Adrenal gland (tissue), 12 donors: ENCODE results near the gene CNPPD1. TPM values are rescaled to one million over a fixed set of nuclear protein-coding genes. Genes with fewer than 3 reads are reported as not detected.

Experiments used
- DNase-seq, 7 donors: peaks; one replicate each; pipeline ENCODE4 v3.0.0-alpha.2; 2019 to 2020
- H3K27ac ChIP-seq, 5 donors: fragments of 200-600 bp; sonication (generic) in 4 of 5; 1 replicate in 3 of 5; 2 replicates in 2 of 5; pipeline versions ENCODE4 v1.5.1 to v1.8.0; 2016 to 2020; ENCODE audit warnings: mild to moderate bottlenecking in 1 of 5
- H3K27me3 ChIP-seq: fragments of 200-600 bp; 2 replicates; pipeline ENCODE4 v1.8.0; 2021
- H3K36me3 ChIP-seq, 2 donors: fragments of 200-600 bp; replicated peaks in 1 of 2; 1 replicate in 1 of 2; 2 replicates in 1 of 2; pipeline versions ENCODE4 v1.5.1 to v1.8.0; 2018 to 2022
- H3K4me1 ChIP-seq, 2 donors: fragments of 200-600 bp; replicated peaks in 1 of 2; 1 replicate in 1 of 2; 2 replicates in 1 of 2; pipeline versions ENCODE4 v1.5.1 to v1.8.0; 2018 to 2021
- H3K4me3 ChIP-seq, 4 donors: fragments of 200-600 bp; sonication (generic) in 3 of 4; one replicate each; pipeline ENCODE4 v1.5.1; 2016 to 2018
- H3K9me3 ChIP-seq, 3 donors: fragments of 200-600 bp; sonication (generic) in 1 of 3; replicated peaks in 1 of 3; 1 replicate in 2 of 3; 2 replicates in 1 of 3; pipeline versions ENCODE4 v1.5.1 to v1.8.0; 2016 to 2021
- POLR2A ChIP-seq, 2 donors: fragments of 450-650 bp; IDR thresholded peaks; one replicate each; pipeline ENCODE4 v1.6.1; 2017; ENCODE audit warnings: antibody characterized with exemption in 2 of 2, mild to moderate bottlenecking in 2 of 2, moderate library complexity in 1 of 2
- WGBS, 4 donors: extraction: QIAGEN DNeasy Blood & Tissue Kit in 2 of 4; methylation state at CpG; one replicate each; pipeline versions ENCODE4 v1.1.5 to v1.1.7; 2013 to 2017; 5-methylcytosine and 5-hydroxymethylcytosine counted together
- intact Hi-C, 2 donors: fragments of 100-400 bp; cut with DNase I; formaldehyde crosslinking; loops; one replicate each; pipeline versions ENCODE4 v1.14.1 to v1.15.0; 2022 to 2023
- polyA plus RNA-seq, 3 donors: library from polyadenylated mRNA; stranded (reverse); fragments of 200-250 nt in 2 of 3; fragments of 350-450 nt in 1 of 3; fragmentation: Illumina TruSeq in 1 of 3; extraction: RNeasy Lipid Tissue Mini Kit (QIAGEN cat#74804) in 1 of 3; gene quantifications; one replicate each; pipeline ENCODE4 v1.2.3, GENCODE V29; 2013 to 2014
- total RNA-seq, 9 donors: library from RNA; depleted of rRNA in 4 of 9; stranded (reverse); fragments of >200 nt in 4 of 9; fragments of 120-200 nt in 1 of 9; fragmentation: NEBNext Ultra II Directional in 1 of 9; extraction: Animal tissue kit (Norgen Biotek cat#: 25700) in 1 of 9; gene quantifications; one replicate each; pipeline versions ENCODE4 v1.1.0 to v1.2.4, GENCODE V29; 2013 to 2023
- TF ChIP-seq, protein P1 (sequence below), 6 experiments: fragments of 450-650 bp in 4 of 6; fragments of 200-600 bp in 2 of 6; sonication (generic) in 1 of 6; IDR thresholded peaks; 1 replicate in 5 of 6; 2 replicates in 1 of 6; pipeline versions ENCODE4 v1.5.1 to v1.8.0; 2016 to 2021; ENCODE audit warnings: antibody characterized with exemption in 6 of 6, mild to moderate bottlenecking in 2 of 6, moderate library complexity in 1 of 6
- donor health status: healthy with polysubstance abuse.
- donor health status: Bipolar disorder and iron deficiency.
- donor health status: DM: yes; HTN: yes; CAD: no.
- donor health status: DM: no; HTN: no; CAD: no.
- donor health status: DM: no; HTN: no; CAD: no.
- donor health status: DM: yes; HTN: yes; CAD: no.

CNPPD1 gene
- total and polyA plus RNA-seq, 12 donors, result 32.6 to 137 (median 98.9) TPM

GRCh38 chr2:219218217-219218731 is 41.5 kb upstream of the CNPPD1 start:
- intact Hi-C loops, result loop anchor here in 1 of 2 donors (10.0 kb wide), 1 partner anchor 53 kb away; the partner anchor contains the start of gene NHEJ1
- Histone ChIP-seq H3K27me3 (no peaks in the 10 kb centered on the region), H3K4me3 (peak overlapping the region in 2 of 4 donors; percentile 46 to 69), H3K27ac (peak overlapping the region; percentile 82 to 97 (median 92)), H3K36me3 (peaks cover 0 to 60% of the 10 kb centered on the region in 2 donors), H3K9me3 (no peaks in the 10 kb centered on the region), H3K4me1 (peaks cover 23 to 30% of the 10 kb centered on the region in 2 donors)
- peak; percentile 8 to 38 for TF ChIP-seq POLR2A (IDR thresholded peaks at IDR 0.05)
- TF ChIP-seq, protein P1, sequence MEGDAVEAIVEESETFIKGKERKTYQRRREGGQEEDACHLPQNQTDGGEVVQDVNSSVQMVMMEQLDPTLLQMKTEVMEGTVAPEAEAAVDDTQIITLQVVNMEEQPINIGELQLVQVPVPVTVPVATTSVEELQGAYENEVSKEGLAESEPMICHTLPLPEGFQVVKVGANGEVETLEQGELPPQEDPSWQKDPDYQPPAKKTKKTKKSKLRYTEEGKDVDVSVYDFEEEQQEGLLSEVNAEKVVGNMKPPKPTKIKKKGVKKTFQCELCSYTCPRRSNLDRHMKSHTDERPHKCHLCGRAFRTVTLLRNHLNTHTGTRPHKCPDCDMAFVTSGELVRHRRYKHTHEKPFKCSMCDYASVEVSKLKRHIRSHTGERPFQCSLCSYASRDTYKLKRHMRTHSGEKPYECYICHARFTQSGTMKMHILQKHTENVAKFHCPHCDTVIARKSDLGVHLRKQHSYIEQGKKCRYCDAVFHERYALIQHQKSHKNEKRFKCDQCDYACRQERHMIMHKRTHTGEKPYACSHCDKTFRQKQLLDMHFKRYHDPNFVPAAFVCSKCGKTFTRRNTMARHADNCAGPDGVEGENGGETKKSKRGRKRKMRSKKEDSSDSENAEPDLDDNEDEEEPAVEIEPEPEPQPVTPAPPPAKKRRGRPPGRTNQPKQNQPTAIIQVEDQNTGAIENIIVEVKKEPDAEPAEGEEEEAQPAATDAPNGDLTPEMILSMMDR (IDR thresholded peaks at IDR 0.05), result peak in 1 of 6 experiments; percentile 9
- DNase-seq, result peak; percentile 66 to 85 (median 80)
- WGBS, 4 donors, result 0 to 1% (median 1%) methylated on average over 16 to 37 of the region's 37 CpGs

DNA sequence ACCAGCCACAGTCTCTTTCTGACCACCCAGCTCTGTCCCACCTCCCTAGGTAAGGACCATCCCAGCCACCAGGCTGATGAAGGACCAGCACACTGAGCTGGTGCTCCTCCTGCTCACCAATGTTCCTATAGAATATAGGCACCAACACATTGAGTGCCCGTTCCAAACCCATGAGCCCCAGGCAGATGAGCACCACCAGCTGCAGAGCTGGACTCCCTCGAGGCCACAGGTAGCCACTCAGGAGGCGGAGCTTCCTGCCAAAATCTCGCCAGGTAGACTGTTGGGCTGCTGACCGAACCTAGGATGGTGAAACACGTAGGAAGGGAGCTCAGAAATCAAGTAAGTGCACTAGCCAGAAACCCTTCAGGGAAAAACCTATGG is 39.8 kb upstream of the CNPPD1 start:
- H3K4me3 ChIP-seq, result no peak overlapping the region
- peaks cover 23 to 30% of the 10 kb centered on the region in 2 donors for H3K4me1 ChIP-seq
- TF ChIP-seq, protein P1 (IDR thresholded peaks at IDR 0.05), result no peak
- no peak for TF ChIP-seq POLR2A (IDR thresholded peaks at IDR 0.05)
- no peaks in the 10 kb centered on the region for H3K9me3 ChIP-seq
- peak overlapping the region in 2 of 5 donors; percentile 8 to 97 for H3K27ac ChIP-seq
- no peak for DNase-seq
- WGBS, 4 donors, result 83 to 92% (median 90%) methylated on average over 2 to 6 of the region's 6 CpGs
- peaks cover 0 to 57% of the 10 kb centered on the region in 2 donors for H3K36me3 ChIP-seq
- H3K27me3 ChIP-seq, result no peaks in the 10 kb centered on the region
- intact Hi-C loops, result loop anchor here in 1 of 2 donors (10.0 kb wide), 1 partner anchor 52 kb away; the partner anchor contains the start of gene NHEJ1

GRCh38 chr2:219215871-219216534 is 39.3 kb upstream of the CNPPD1 start:
- peaks cover 23 to 30% of the 10 kb centered on the region in 2 donors for H3K4me1 ChIP-seq
- DNase-seq, result no peak
- H3K27me3 ChIP-seq, result no peaks in the 10 kb centered on the region
- WGBS, 4 donors, result 90 to 94% (median 93%) methylated on average over 20 to 27 of the region's 27 CpGs
- H3K4me3 ChIP-seq, result no peak overlapping the region
- peak overlapping the region in 1 of 5 donors; percentile 8 for H3K27ac ChIP-seq
- H3K36me3 ChIP-seq, result peaks cover 0 to 52% of the 10 kb centered on the region in 2 donors
- no peaks in the 10 kb centered on the region for H3K9me3 ChIP-seq
- TF ChIP-seq, protein P1 (IDR thresholded peaks at IDR 0.05), result no peak
- no peak for TF ChIP-seq POLR2A (IDR thresholded peaks at IDR 0.05)
- intact Hi-C loops, result loop anchor here in 1 of 2 donors (10.0 kb wide), 1 partner anchor 51 kb away; the partner anchor contains the start of gene NHEJ1

DNA sequence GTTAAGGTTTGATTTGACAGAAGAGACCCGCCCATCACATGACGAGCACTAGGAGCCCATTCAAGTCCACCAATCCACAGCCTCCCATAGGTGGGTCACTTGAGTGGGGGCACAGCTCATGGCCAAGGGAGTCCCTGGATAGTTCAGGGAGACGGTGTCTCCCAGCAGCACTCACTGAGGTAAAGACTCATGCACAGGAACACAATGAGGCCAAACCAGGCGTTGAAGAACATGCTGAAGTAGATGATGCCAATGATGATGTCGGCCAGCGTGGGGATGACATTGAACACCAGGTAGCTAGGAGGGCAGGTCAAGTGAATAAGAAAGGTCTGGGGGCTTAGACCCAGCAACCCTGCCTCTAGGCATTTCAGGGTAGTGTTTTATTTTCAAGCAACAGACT is 38.1 kb upstream of the CNPPD1 start:
- WGBS, 4 donors, result 91 to 96% (median 92%) methylated on average over 6 of the region's 6 CpGs
- H3K27me3 ChIP-seq, result no peaks in the 10 kb centered on the region
- no peak for DNase-seq
- H3K36me3 ChIP-seq, result peaks cover 0 to 50% of the 10 kb centered on the region in 2 donors
- no peaks in the 10 kb centered on the region for H3K9me3 ChIP-seq
- H3K27ac ChIP-seq, result no peak overlapping the region
- H3K4me1 ChIP-seq, result peaks cover 23 to 30% of the 10 kb centered on the region in 2 donors
- TF ChIP-seq, protein P1 (IDR thresholded peaks at IDR 0.05), result no peak
- no peak for TF ChIP-seq POLR2A (IDR thresholded peaks at IDR 0.05)
- intact Hi-C loops, result loop anchor here (5.0 to 10.0 kb wide), 2 partner anchors 42 to 50 kb away; partner anchors contain the start of genes NHEJ1 (in 1 of the 2) and SLC23A3 (in 1 of the 2)
- no peak overlapping the region for H3K4me3 ChIP-seq
